Activated T-helper 1 cell treated with Interleukin-2 at 50 U/mL for 16 hours (primary cell): ENCODE measurements around the gene SLC16A13.
"Not testable (repeated sequence)": the region's sequence is repeated elsewhere in the genome, so short reads cannot be mapped to it uniquely, and the experiment has no call there.

Experiments
- DNase-seq: peaks from one replicate; pipeline ENCODE4 v3.0.0-alpha.2; 2020; ENCODE audit warnings: low read depth

Gene SLC16A13

DNA sequence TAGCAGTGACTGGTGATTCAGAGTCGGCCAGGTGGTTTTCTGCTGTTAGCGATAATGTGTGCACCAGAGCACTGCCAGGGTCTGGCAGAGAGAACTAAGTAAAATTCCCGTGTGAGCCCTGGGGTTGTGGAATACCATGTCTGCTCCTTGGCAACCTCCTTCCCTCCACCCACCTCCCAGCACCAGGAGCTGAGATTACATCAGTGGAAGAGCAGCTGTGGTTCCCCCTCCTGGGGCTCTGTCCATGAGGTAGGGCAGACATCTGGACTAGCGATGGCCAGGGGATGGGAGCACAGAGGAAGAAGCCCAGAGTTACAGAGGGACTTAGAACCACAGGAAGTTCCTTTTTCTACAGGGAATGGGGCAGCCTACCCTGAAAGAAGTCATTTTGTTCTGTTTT lies 28.4 kb downstream of the SLC16A13 start:
- no peak for DNase-seq

- DNase-seq, result no peak
Measured at GRCh38 chr17:7067198-7067597, 31.4 kb downstream of the SLC16A13 start.

DNA sequence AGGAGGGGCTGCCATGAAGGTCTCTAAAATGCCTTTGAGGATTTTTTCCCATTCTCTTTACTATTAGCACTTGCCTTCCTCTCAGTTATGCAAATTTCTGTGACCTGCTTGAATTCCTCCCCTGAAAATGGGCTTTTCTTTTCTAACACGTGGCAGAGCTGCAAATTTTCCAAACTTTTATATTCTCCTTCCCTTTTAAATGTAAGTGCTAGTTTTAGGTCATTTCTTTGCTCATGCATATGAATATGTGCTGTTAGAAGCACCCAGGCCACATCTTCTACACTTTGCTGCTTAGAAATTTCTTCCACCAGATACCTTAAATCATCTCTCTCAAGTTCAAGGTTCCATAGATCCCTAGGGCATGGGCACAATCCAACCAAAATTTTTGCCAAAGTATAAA lies 32.5 kb downstream of the SLC16A13 start:
- no peak for DNase-seq

- DNase-seq, result no peak
Measured at GRCh38 chr17:7070712-7071111, 34.9 kb downstream of the SLC16A13 start.

- no peak for DNase-seq
Measured at GRCh38 chr17:7072406-7072805, 36.6 kb downstream of the SLC16A13 start.

DNA sequence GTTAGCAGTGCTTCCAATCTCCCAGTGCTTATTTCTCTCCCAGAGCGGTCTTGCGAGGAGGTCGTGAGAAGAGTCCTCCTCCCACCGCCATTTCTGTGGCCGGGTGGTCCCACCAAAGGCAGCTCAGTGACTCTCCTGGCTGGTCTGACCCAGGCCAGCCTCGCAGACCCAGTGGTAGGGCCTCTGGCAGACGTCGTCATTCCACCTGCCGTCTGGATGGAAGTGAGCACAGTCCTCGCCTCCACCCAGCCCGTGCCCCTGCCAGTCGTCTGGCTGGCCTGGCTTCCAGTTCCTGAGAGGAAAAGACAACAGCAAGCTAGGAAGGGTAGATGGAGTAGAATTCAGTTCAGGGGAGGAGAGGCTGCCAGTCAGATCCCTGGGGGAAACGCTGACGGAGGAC lies 39.1 kb downstream of the SLC16A13 start:
- DNase-seq, result no peak

DNA sequence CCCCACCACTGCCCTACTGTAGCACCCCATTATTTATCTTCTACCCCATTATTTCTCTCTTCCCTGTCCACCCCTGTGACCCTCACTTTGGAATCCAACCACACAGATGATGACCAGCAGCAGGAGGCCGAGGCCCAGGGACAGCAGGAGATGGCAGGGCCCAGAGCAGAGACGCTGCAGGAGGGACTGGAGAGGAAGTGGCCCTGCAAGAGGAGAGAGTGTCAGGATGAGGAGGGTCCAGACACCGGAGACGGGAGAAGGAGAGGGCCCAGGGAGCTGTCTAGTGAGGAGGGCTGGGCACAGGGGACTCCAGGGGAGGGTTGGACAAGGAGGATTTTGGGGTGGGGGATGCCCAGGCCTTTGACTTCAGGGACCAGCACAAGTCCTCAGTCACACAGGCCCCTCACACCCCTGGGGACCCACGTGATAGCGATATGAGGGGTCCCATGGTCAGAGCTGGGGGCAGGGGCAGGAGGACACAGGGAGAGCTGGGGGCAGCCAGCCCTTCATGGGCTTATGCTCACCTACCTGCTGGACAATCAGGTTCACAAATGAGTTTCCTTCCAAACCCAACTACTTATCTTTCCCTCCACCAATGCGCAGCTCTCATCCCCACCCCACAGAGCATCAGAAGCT lies 42.2 kb downstream of the SLC16A13 start:
- no peak for DNase-seq

DNA sequence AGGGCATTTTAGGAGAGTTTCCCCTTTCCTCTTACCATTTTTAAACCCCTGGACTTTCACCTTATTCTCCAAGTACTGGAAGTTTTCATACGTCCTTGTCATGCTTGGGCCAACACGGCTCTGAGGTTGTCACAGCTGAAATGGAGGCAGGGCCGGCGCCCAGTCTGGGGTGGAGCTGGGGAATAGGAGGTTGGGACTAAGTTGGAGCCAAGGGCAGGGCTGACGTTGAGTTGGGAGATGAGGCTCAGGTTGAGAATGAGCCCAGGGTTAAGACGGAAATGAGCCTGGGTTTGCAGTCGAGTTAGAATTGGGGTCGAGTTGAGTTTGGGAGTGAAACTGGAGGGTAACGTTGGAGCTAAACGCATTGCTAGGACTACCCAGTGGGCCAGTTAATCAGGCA lies 42.9 kb downstream of the SLC16A13 start:
- DNase-seq, result no peak

DNA sequence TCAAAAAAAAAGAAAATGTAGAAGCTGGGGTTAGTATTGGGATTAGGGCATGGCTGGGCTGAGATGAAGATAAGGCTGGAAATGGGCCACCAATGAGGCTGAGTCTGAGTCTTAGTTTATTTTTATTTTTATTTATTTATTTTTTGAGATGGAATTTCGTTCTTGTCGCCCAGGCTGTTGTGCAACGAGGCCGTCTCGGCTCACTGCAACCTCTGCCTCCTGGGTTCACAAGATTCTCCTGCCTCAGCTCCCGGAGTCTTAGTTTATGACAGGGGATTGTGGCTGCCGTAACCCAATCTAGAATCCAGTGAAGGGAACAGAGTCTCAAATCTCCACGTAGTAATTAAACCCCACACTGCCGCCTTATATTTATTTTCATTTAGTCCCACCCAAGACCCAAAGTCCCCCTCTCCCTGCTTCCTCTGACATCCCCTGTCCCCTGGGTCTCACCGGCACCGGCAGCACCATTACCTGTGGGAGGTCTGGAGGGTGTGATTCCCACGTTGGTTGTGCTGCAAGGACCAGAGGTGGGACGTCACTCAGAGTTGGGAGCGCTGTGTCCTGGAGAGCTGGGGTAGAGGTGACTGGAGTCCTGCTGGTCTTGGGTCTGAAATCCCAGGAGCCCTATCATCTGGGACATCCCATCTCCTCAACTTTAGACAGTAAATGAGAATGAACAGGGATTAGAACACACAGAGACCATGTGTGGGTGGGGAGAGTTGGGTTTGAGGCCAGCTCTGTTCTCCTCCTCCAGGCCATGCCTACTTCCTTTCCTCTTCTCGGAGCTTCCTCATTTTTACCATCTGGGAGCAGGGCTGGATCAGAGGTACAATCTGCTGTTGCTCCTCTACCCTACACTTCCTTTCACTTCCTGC lies 44.0 kb downstream of the SLC16A13 start, which contains the start of gene CLEC10A:
Gene CLEC10A (minus strand): TSS at position 671 of the 875 bp plus-strand sequence. CDS start 1,439 bp downstream, outside the sequence.
- no peak for DNase-seq

DNA sequence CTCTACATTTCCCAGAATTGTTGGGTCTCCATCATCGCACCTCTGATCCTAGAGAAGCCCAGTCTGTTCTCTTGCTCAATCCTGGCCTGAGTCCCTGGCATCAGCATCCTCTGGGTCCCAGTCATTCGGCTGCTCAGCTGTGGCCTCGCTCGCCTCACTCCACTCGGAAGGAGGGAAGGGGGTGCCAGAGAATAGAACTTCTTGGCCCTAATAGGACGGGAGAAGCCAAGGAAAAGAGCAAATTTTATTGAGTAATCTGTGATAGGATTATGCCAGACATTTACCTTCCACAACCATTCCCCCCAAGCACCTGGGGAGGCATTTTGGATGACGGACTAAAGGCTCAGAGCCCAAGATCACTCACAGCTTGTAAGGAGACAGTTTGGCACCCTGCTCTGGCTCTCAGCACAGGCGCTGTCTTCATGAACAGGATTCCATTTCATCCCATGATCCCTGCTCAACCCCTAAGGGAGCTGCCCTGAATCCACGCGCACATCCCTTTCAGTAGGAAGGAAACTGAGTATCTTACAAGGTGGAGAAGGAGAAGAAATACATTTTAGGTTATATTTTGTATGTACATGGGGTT lies 44.7 kb downstream of the SLC16A13 start:
- no peak for DNase-seq

DNA sequence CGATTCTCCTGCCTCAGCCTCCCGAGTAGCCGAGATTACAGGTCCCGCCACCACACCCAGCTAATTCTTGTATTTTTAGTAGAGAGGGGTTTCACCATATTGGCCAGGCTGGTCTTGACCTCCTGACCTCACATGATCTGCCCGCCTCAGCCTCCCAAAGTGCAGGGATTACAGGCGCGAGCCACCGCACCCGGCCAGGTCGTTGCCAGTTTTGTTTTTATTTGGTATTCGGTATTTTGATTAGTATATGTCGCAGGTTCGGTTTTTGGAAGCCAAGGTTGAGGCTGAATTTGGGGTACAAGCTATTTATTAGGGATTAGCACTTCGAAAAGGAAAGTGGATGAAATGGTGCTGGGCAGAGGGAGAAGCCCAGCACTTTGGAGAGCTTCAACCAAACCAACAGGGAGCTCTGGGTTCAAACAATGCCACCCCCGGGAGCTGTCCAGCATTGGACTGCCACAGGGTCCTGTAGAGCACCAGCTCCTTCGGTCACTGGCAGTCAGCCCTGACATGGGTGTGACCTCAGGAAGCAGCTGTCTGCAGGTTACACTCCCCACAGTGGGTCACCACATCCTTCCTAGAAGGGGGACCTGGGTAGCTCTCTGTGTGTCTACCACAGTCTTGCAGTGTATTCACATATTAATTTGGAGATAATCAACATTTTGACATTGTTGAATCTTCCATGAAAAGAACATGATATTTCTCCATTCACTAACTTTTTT lies 45.7 kb downstream of the SLC16A13 start:
- DNase-seq, result no peak

GRCh38 chr17:7083592-7083991 lies 47.8 kb downstream of the SLC16A13 start:
- DNase-seq, result no peak

GRCh38 chr17:7084088-7084487 lies 48.3 kb downstream of the SLC16A13 start:
- DNase-seq, result no peak

GRCh38 chr17:7088442-7088841 lies 52.6 kb downstream of the SLC16A13 start:
- not testable (repeated sequence) for DNase-seq

- not testable (repeated sequence) for DNase-seq
Measured at GRCh38 chr17:7089570-7089969, 53.8 kb downstream of the SLC16A13 start.
